Dedifferentiated amniotic fluid mesenchymal stem cell (primary cell): ENCODE results near the gene BSPH1.
"Not testable (repeated sequence)": the region's sequence is repeated elsewhere in the genome, so short reads cannot be mapped to it uniquely, and the experiment has no call there.

Experiments
- DNase-seq: peaks from one replicate; pipeline ENCODE4 v3.0.0-alpha.2; 2016; ENCODE audit errors: extremely low spot score

Gene BSPH1

GRCh38 chr19:47992070-47992469, at the start of gene BSPH1:
Gene BSPH1 (minus strand): TSS chr19:47992170. CDS start chr19:47992081, 89 bp downstream.
- no peak for DNase-seq

GRCh38 chr19:48036765-48037164, 44.8 kb upstream of the BSPH1 start:
- no peak for DNase-seq

GRCh38 chr19:48033604-48034003, 41.6 kb upstream of the BSPH1 start:
- no peak for DNase-seq

- DNase-seq = no peak
Measured at GRCh38 chr19:48030073-48030472, 38.1 kb upstream of the BSPH1 start.

GRCh38 chr19:48029431-48029830, 37.5 kb upstream of the BSPH1 start:
- no peak for DNase-seq

- DNase-seq = no peak
Measured at GRCh38 chr19:48025480-48025879, 33.5 kb upstream of the BSPH1 start.

- DNase-seq = no peak
Measured at GRCh38 chr19:48023518-48023917, 31.5 kb upstream of the BSPH1 start.

- DNase-seq = no peak
Measured at GRCh38 chr19:48023011-48023410, 31.0 kb upstream of the BSPH1 start.

- no peak for DNase-seq
Measured at GRCh38 chr19:48020686-48021085, 28.7 kb upstream of the BSPH1 start.

- DNase-seq = no peak
Measured at GRCh38 chr19:48010932-48011758, 19.2 kb upstream of the BSPH1 start.

- DNase-seq = no peak
Measured at GRCh38 chr19:48006762-48007161, 14.8 kb upstream of the BSPH1 start.

GRCh38 chr19:48004236-48004635, 12.3 kb upstream of the BSPH1 start:
- no peak for DNase-seq

- no peak for DNase-seq
Measured at GRCh38 chr19:48000846-48001245, 8.9 kb upstream of the BSPH1 start.

GRCh38 chr19:47998800-47999199, 6.8 kb upstream of the BSPH1 start:
- no peak for DNase-seq

GRCh38 chr19:47996230-47996727, 4.3 kb upstream of the BSPH1 start:
- no peak for DNase-seq

- no peak for DNase-seq
Measured at GRCh38 chr19:47994209-47994802, 2.3 kb upstream of the BSPH1 start, which contains the start of gene ELSPBP1. Gene ELSPBP1 (plus strand): TSS chr19:47994632. CDS start chr19:48008668, 14,036 bp downstream.

GRCh38 chr19:47991191-47991808, 670 bp downstream of the BSPH1 start:
- no peak for DNase-seq

- no peak for DNase-seq
Measured at GRCh38 chr19:47973529-47973928, 18.4 kb downstream of the BSPH1 start.

- not testable (repeated sequence) for DNase-seq
Measured at GRCh38 chr19:47955936-47956335, 36.0 kb downstream of the BSPH1 start.

GRCh38 chr19:47952132-47952531, 39.8 kb downstream of the BSPH1 start:
- not testable (repeated sequence) for DNase-seq

GRCh38 chr19:47949852-47950521, 42.0 kb downstream of the BSPH1 start:
- DNase-seq = not testable (repeated sequence)

GRCh38 chr19:47928581-47928980, 63.4 kb downstream of the BSPH1 start:
- not testable (repeated sequence) for DNase-seq
